GM19239 (cell line): Measurements from ENCODE around the gene APOBEC3H.
"Not testable (repeated sequence)": the region's sequence is repeated elsewhere in the genome, so short reads cannot be mapped to it uniquely, and the experiment has no call there.

Experiments
- DNase-seq: peaks from one replicate; pipeline ENCODE4 v3.0.0; 2011; ENCODE audit warnings: low spot score; ENCODE audit not compliant: insufficient read length
- FAIRE-seq: peaks from 2 replicates; lab custom pipeline; 2011; peaks lifted over from hg19 to GRCh38; lab: Jason Lieb, UNC

The APOBEC3H gene

DNA sequence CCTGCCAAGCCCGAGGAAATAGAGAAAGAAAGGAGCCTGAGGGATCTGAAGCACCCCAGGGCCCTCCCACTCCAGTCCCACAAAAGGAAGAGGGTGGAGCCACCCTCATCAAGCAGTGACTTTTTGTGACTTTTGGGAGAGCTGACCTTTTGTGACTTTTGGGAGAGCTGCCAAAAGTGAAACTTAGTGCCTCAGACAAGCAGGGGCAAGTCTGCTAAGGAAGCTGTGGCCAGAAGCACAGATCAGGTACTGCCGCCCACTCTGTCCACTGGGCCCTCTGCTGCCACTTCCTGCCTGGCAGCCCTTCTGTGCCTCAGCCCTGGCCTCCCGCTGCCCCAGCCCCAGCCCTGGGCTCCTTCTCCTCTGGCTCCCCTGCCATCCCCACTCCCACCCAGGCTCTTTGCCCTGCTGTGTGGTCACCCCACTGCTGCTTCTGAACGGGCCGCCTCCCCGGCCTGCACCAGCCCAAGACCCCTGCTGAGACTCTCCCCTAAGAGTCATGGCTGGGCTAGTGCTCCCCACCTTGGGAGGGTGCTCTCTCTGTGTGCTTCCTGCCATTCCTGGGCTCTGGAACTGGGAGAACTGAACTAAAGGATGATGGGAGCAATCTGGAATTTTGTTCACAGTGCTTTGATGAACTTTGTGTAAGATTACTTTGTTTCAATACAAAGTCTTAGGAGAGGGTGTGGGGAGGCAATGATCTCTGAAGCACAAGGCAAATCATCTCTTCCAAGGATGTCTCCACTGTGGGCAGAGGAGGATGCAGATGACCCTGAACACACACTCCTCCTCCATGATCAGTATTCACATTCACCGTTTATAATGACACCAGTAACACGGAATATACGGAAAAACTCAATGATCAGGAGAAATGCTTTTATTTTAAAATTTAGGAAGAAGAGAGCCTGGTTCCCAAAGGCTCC, at the start of gene APOBEC3H:
APOBEC3H (plus strand) TSS at position 147 of the 923 bp plus-strand sequence. CDS start 3,035 bp downstream, outside the sequence.
- no peak for DNase-seq
- peak; percentile 96 for FAIRE-seq

DNA sequence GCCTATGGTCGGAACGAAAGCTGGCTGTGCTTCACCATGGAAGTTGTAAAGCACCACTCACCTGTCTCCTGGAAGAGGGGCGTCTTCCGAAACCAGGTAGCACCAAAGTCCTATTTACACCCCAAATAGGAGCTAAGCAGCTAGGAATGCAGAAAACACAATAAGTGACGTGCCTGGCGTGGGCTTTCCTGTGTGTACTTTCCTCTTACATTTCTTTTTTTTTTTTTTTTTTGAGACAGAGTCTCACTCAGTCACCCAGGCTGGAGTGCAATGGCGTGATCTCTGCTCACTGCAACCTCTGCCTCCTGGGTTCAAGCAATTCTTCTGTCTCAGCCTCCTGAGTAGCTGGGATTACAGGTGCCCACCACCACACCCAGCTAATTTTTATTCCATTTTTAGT, 47.6 kb upstream of the APOBEC3H start:
- FAIRE-seq = not testable (repeated sequence)

DNA sequence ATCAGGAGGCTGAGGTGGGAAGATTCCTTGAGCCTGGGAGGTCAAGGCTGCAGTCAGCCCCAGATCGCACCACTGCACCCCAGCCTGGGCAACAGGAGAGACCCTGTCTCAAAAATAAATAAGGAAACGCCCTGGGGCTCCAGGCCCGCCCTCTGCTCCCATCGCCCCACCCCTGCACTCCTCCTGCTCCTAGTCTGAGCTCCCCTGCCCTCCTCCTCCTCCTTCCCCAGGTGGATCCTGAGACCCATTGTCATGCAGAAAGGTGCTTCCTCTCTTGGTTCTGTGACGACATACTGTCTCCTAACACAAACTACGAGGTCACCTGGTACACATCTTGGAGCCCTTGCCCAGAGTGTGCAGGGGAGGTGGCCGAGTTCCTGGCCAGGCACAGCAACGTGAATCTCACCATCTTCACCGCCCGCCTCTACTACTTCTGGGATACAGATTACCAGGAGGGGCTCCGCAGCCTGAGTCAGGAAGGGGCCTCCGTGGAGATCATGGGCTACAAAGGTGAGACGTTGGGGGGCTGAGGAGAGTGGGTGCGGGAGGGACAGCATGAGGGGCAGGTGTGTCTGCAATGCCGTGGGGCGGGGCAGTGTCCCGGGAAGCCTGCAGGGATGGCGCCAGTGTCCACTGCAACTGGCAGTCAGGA, 45.1 kb upstream of the APOBEC3H start:
- not testable (repeated sequence) for DNase-seq, FAIRE-seq

More for the DNA sequence above, 47.6 kb upstream of the APOBEC3H start:
- DNase-seq = not testable (repeated sequence)

DNA sequence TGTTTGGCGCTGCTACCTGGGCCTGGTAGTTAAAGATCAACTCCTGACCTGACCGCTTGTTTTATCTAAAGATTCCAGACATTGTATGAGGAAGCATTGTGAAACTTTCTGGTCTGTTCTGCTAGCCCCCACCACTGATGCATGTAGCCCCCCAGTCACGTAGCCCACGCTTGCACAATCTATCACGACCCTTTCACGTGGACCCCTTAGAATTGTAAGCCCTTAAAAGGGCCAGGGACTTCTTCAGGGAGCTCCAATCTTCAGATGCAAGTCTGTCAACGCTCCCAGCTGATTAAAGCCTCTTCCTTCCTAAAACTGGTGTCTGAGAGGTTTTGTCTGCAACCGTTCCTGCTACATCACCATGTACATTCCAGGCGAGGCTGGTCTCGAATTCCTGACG, 41.4 kb upstream of the APOBEC3H start:
- no peak for FAIRE-seq
- DNase-seq = no peak

DNA sequence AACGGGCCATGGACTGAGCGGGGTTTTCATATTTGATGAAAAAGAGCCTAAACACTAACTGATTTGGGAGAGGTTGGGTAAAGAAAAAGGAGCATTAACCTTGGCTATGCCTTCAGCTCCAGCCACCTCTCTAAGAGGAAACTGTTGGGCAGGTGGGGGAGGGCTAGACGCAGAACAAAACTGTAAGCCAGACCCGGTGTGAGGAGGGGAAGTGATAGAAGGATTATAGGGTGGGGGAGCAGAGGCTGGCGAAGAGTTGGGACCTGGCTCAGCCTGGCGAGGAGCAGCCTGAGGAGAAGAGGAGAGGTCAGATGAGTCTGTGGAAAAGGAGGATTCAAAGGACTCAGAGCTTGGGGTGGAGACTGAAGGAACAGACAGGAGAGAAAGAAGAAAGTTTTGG, 35.8 kb upstream of the APOBEC3H start:
- DNase-seq = not testable (repeated sequence)
- FAIRE-seq = peak; percentile 8

DNA sequence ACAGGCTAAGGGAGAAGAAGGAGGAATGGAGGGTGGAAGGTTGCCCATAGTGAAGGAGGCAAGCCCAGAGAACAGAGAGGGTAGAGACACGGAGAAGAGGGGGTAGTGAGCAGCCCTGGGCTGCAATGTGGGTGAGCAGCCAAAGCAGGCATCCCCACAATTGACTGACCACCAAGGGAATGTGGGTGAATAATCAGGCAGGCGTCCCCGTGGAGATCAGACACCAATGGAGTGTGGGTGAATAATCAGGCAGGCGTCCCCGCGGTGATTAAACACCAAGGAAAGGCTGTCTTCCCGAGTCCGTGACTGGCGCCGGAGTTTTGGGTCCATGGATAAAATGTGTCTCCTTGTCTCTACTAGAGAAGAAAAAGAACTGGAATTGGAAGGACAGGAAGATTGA, 35.1 kb upstream of the APOBEC3H start:
- not testable (repeated sequence) for FAIRE-seq, DNase-seq

DNA sequence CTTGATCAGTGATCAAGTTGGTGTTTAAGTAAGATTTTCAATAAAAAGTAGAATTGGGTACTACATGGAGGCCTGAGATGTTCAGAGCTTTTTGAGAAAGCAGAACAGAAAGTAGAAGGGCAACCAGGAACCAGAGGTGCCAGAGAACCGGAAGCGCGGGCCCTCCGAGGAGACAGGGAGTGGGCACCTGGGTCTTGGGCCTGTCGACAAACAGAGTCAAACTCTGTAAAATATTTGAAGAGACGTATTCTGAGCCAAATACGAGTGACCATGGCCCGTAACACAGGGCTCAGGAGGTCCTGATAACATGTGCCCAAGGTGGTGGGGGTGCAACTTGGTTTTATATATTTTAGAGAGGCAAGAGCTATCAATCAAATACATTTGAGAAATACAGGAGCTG, 33.1 kb upstream of the APOBEC3H start:
- not testable (repeated sequence) for DNase-seq
- FAIRE-seq = peak; percentile 99

DNA sequence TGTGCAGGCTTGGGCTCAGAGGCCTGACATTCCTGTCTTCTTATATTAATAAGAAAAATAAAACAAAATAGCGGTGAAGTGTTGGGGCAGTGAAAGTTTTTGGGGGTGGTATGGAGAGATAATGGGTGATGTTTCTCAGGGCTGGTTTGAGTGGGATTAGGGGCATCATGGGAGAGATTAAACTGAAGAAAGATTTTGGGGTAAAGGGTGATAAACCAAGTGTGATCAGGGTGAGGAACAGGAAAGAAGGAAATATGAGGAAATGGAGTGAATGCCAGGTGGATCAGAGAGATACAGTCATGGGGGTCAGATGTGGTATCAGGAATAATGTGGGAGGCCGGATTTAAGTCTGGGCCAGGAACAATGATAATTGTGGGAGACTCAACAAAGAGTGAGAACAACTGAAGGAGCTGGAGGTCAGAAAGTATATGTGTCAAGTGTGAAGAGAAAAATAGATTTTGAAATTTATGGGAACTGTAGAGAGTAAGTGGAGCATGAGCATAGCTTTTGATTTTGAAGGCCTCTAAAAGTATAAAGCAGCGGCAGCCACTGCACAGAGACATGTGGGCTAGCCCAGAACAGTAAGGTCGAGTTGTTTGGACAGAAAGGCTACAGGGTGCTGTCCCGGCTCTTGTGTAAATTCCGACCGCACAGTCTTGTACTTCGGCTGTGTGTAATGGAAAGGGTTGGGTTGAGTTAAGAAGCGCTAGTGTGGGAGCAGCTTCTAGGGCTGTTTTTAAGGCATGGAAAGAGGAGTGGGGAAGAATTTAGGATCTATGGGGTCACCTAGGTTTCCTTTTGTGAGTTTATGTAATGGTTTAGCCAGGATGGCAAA, 30.4 kb upstream of the APOBEC3H start:
- DNase-seq = not testable (repeated sequence)
- peak; percentile 98 for FAIRE-seq

DNA sequence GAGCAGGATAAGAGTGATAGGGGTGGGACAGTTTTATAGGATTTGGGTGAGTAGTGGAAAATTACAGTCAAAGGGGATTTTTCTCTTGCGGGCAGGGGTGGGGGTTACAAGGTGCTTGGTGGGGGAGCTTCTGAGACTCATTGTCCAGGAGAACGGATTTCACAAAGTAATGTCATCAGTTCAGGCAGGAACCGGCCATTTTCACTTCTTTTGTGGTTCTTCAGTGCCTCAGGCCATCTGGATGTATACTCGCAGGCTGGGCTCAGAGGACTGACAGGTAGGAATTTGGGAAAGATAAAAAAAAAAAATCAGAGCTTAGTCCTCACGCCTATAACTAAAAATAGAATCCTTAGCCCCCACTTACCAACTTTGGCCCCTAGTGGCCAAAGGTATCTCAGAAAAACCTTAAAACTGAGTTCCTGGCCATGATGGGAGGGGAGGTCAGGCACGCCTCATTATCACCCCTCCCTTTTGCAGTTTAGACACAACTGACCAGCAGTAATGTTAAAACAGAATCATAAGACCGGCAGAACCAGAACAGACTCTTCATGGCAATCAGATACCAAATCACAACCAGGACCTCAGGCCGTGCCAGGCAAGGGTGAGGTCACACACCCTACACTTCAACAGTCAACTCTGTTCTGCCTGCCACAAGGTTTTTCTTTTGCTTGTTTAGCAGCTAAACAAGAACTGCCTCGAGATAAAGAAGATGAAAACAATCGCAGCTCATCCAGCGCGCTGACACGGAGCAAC, 28.8 kb upstream of the APOBEC3H start:
- peak; percentile 84 for FAIRE-seq
- DNase-seq = no peak

DNA sequence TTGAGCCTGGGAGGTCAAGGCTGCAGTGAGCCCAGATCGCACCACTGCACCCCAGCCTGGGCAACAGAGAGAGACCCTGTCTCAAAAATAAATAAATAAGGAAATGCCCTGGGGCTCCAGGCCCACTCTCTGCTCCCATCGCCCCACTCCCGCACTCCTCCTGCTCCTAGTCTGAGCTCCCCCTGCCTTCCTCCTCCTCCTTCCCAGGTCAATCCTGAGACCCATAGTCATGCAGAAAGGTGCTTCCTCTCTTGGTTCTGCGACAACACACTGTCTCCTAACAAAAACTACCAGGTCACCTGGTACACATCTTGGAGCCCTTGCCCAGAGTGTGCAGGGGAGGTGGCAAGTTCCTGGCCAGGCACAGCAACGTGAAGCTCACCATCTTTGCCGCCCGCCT, 26.9 kb upstream of the APOBEC3H start:
- no peak for FAIRE-seq
- no peak for DNase-seq

DNA sequence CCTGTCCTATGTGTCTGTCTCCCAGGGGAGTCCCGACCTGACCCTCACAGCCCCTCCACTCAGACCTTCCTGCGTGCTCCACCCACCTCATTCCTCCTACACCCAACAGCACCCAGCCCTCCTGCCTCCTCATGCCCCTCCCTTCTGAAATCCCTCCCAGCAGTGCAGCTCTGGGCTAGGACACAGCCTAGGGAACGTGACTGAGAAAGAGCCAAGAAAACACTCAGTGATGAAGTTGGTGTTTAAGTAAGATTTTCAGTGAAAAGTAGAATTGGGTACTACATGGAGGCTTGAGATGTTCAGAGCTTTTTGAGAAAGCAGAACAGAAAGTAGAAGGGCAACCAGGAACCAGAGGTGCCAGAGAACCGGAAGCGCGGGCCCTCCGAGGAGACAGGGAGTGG, 24.5 kb upstream of the APOBEC3H start:
- peak; percentile 88 for FAIRE-seq
- not testable (repeated sequence) for DNase-seq

DNA sequence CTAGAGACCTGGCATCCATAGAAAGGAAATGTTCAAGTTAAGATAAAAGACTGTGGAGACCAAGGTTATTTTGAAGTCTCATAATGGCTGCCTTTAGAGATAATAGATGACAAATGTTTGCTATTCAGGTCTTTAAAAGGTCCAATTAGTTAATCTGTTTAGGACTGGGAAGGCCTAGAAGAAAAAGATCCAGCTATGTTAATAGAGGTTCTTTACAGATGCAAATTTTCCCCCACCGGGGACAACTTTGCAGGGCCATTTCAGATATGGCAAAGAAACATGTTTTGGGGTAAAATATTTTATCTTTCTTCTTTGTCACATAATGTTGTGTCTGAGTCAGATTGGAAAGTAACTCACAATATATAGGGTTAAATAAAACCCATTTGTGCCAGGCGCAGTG, 23.1 kb upstream of the APOBEC3H start:
- no peak for FAIRE-seq
- DNase-seq = no peak

DNA sequence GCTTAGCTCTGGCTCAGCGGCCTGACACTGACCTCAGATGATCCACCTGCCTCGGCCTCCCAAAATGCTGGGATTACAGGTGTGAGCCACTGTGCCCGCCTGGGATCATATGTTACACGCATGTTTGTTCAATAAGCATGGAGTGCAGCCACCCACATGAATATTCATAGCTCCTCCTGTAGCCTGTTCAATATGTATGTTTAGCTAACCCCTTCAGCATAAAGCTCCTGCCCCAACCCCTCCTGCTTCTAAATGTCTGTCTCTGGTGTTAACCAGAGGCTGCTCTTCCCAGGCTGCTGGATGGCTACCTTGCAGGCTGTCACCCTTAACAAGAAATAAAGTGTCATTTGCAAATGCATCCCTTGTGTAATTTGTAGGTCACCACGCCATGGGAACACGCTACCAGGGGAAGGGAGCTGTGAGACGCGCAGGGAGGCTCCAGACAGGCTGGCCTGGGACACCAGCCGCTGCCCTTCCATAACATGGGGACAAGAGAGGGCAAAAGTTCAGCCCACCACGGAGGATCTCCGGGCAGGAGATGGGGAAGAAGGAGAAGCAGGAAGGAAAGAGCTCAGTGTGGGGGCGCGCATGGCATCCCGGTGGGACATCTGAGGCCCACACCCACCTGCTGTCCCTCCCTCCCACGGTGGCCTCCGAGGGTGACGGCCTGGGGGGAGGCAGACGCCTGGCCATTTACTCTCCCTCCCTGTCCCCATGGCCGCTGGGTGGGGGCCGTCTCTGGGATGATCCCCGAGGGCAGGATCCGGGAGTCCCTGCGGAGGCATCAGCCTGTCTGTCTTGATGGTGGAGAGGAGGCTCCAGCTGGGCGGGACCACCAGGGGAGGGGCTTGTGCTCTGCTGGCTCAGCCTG, 20.7 kb upstream of the APOBEC3H start:
- peak; percentile 76 for FAIRE-seq
- DNase-seq = not testable (repeated sequence)

DNA sequence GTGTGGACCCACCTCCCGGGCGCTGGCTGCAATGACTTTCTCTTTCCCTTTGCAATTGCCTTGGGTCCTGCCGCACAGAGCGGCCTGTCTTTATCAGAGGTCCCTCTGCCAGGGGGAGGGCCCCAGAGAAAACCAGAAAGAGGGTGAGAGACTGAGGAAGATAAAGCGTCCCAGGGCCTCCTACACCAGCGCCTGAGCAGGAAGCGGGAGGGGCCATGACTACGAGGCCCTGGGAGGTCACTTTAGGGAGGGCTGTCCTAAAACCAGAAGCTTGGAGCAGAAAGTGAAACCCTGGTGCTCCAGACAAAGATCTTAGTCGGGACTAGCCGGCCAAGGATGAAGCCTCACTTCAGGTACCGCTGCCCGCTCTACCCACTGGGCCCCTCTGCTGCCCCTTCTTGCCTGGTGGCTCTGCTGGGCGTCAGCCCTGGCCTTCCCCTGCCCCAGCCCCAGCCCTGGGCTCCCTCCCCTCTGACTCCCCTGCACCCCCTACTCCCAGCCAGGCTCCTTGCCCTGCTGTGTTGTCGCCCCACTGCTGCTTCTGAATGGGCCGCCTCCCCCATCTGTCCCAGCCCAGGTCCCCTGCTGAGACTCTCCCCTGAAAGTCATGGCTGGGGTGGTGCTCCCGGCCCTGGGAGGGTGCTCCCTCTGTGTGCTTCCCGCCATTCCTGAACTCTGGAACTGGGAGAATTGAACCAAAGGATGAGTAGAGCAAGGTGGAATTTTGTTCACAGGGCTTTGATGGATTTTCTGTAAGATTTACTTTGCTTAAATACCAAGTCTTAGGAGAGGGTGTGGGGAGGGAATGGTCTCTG, 19.8 kb upstream of the APOBEC3H start, which contains the start of gene APOBEC3G:
APOBEC3G (plus strand) TSS at position 250 of the 815 bp plus-strand sequence; CDS start at position 337, 87 bp downstream.
- FAIRE-seq = peak; percentile 91
- DNase-seq = not testable (repeated sequence)

DNA sequence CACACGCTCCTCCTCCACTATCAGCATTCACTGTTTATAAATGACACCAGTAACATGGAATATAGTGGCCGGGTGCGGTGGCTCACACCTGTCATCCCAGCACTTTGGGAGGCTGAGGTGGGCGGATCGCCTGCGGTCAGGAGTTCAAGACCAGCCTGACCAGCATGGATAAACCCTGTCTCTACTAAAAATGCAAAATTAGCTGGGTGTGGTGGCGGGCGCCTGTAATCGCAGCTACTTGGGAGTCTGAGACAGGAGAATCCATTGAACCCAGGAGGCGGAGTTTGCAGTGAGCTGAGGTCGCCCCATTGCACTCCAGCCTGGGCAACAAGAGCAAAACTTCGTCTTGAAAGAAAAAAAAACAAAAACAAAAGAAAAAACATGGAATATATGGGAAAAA, 19.1 kb upstream of the APOBEC3H start:
- DNase-seq, FAIRE-seq: not testable (repeated sequence)

DNA sequence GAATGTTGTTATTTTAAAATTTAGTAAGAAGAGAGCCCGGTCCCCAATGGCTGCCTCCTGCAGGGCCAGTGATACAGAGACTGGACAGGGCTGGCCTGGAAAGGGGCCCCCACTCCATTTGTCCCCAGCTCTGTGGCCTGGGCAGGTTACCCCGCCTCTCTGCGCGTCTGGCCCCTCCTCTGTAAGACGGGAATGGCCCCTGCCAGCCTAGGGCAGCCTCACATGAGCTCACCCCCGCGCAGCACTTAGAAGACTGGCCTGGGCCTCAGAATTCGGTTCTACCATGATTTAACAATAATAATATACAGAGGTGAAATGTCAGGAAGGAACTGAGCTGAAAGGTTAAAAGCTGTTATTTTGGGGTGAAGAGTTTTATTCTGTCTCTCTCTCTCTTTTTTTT, 18.7 kb upstream of the APOBEC3H start:
- no peak for DNase-seq

DNA sequence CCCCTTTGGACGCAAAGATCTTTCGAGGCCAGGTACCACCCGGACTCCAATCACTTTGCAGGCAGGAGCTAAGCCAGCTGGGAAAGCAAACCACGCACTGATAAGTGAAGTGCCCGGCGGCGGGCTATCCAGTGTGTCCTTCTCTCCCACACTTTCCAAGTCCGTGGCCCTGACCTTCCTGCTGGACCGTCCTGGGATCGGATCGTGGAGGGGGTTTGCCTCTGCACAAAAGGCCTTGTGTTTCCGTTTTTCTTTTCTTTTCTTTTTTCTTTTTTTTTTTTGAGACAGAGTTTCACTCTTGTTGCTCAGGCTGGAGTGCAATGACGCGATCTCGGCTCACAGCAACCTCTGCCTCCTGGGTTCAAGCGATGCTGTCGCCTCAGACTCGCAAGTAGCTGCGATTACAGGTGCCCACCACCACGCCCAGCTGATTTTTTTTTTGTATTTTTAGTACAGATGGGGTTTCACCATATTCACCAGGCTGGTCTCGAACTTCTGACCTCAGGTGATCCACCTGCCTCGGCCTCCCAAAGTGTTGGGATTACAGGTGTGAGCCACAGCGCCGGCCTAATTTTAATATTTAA, 17.9 kb upstream of the APOBEC3H start:
- not testable (repeated sequence) for FAIRE-seq, DNase-seq

More for the DNA sequence above, 18.7 kb upstream of the APOBEC3H start:
- peak; percentile 23 for FAIRE-seq
